ENCODE measurements around the gene KCNIP1.

The KCNIP1 gene

GRCh38 chr5:170483701-170484458 is 19.9 kb upstream of the KCNIP1 start:
- no peak for DNase-seq (ENCODE audit: low read depth in 2 of 2)

GRCh38 chr5:170484459-170484831 is 19.4 kb upstream of the KCNIP1 start:
- no peak for DNase-seq (ENCODE audit: low read depth in 2 of 2)

GRCh38 chr5:170484847-170485615 is 18.8 kb upstream of the KCNIP1 start:
- no peak for DNase-seq (ENCODE audit: low read depth in 2 of 2)

- DNase-seq (ENCODE audit: low read depth in 2 of 2), result no peak
Measured at GRCh38 chr5:170485616-170485911, 18.3 kb upstream of the KCNIP1 start.

- DNase-seq (ENCODE audit: low read depth in 2 of 2), result no peak
Measured at GRCh38 chr5:170486371-170486770, 17.4 kb upstream of the KCNIP1 start.

- no peak for DNase-seq (ENCODE audit: low read depth in 2 of 2)
Measured at GRCh38 chr5:170488570-170488969, 15.2 kb upstream of the KCNIP1 start.

GRCh38 chr5:170489199-170489598 is 14.6 kb upstream of the KCNIP1 start:
- no peak for DNase-seq (ENCODE audit: low read depth in 2 of 2)

GRCh38 chr5:170490381-170490780 is 13.4 kb upstream of the KCNIP1 start:
- DNase-seq (ENCODE audit: low read depth in 2 of 2), result no peak

- no peak for DNase-seq (ENCODE audit: low read depth in 2 of 2)
Measured at GRCh38 chr5:170491479-170491878, 12.3 kb upstream of the KCNIP1 start.

GRCh38 chr5:170493028-170493820 is 10.6 kb upstream of the KCNIP1 start:
- DNase-seq (ENCODE audit: low read depth in 2 of 2), result no peak

GRCh38 chr5:170494041-170494440 is 9.8 kb upstream of the KCNIP1 start:
- no peak for DNase-seq (ENCODE audit: low read depth in 2 of 2)

GRCh38 chr5:170495825-170496661 is 7.8 kb upstream of the KCNIP1 start:
- DNase-seq (ENCODE audit: low read depth in 2 of 2), result no peak

GRCh38 chr5:170496662-170497028 is 7.2 kb upstream of the KCNIP1 start:
- no peak for DNase-seq (ENCODE audit: low read depth in 2 of 2)

- DNase-seq (ENCODE audit: low read depth in 2 of 2), result no peak
Measured at GRCh38 chr5:170497311-170498038, 6.3 kb upstream of the KCNIP1 start.

- DNase-seq (ENCODE audit: low read depth in 2 of 2), result no peak
Measured at GRCh38 chr5:170498811-170499351, 4.9 kb upstream of the KCNIP1 start.

GRCh38 chr5:170499621-170500020 is 4.2 kb upstream of the KCNIP1 start:
- no peak for DNase-seq (ENCODE audit: low read depth in 2 of 2)

GRCh38 chr5:170501361-170501760 is 2.5 kb upstream of the KCNIP1 start:
- no peak for DNase-seq (ENCODE audit: low read depth in 2 of 2)

GRCh38 chr5:170501931-170502330 is 1.9 kb upstream of the KCNIP1 start:
- no peak for DNase-seq (ENCODE audit: low read depth in 2 of 2)

GRCh38 chr5:170504616-170505266 is 921 bp downstream of the KCNIP1 start:
- no peak for DNase-seq (ENCODE audit: low read depth in 2 of 2)

- DNase-seq (ENCODE audit: low read depth in 2 of 2), result no peak
Measured at GRCh38 chr5:170508036-170508435, 4.2 kb downstream of the KCNIP1 start.

Data from stimulated activated CD4-positive, alpha-beta T cell treated with anti-CD3 and anti-CD28 coated beads, Interleukin-4, amount 100 ng/mL, for 48 hours (primary cell).